ENCODE measurements around the gene JAKMIP3. TPM values are rescaled to one million over a fixed set of nuclear protein-coding genes. Genes with fewer than 3 reads are reported as not detected.

Gene JAKMIP3
- total RNA-seq, 1 experiment from 2014 or later, result 0.16 TPM

DNA sequence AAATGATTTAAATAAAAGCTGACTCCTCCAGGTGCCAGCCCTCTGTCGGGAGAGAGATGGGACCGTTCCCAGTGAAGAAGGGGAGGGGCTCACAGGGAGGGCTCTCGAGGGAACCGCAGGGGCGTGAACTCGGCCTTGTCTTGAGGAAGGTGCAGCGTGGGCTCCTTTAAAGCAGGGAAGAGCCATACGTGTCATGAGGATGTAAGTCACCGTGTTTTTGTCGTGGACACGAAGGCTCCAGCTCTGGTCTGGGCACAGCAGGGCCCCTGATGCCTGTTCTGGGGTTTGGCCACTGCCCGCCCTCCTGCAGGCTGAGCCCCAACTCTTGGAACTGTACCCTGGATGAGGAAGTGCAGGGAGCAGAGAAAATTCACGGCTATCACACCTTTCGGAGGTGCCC is 45.0 kb downstream of the JAKMIP3 start:
- no peaks in the 10 kb centered on the region for H3K9me3 ChIP-seq (replicated peaks)
- H3K27me3 ChIP-seq (replicated peaks), result no peaks in the 10 kb centered on the region; the same call in 1 of the 2 replicates
- DNase-seq (ENCODE audit: low read depth in 1 of 2, low spot score in 2 of 2), result peak in 1 of 2 experiments; percentile 26
- H3K36me3 ChIP-seq, result no peaks in the 10 kb centered on the region
- no peaks in the 10 kb centered on the region for H3K4me1 ChIP-seq (replicated peaks)
- no peak overlapping the region for H3K4me3 ChIP-seq
- H3K27ac ChIP-seq, result no peak overlapping the region

DNA sequence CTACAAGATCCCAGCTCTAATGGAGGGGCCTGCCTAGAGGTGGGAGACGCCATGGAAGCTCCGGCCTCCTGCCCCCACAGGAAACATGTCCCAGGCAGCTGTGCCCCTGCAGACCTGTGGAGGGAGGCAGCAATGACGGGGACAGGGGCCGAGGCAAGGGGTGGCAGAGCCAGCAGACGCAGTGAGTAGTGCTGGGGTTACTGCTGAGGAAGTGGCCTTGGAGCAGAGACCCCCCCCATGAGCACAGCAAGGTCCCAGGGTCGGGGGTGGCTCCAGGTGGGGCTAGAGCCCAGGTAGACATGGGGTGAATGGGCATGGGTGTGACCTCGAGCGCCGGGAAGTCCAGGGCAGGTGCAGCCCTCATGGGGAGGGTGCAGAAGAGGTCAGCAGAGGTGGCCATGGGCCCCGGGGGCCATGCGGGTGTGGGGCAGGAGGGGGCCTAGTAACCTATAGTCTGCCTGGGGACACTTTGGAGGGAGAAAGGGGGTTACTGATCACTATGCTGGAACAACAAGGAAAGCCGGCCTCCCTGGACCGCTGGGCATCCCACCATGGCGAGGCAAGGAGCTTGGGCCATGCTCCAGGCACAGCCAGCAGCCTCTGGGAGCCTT is 45.5 kb downstream of the JAKMIP3 start:
- Histone ChIP-seq H3K36me3 (no peaks in the 10 kb centered on the region), H3K9me3 (replicated peaks) (no peaks in the 10 kb centered on the region), H3K4me1 (replicated peaks) (no peaks in the 10 kb centered on the region), H3K27ac (no peak overlapping the region), H3K4me3 (no peak overlapping the region), H3K27me3 (replicated peaks) (no peaks in the 10 kb centered on the region; the same call in 1 of the 2 replicates)
- peak in 1 of 2 experiments; percentile 36 for DNase-seq (ENCODE audit: low read depth in 1 of 2, low spot score in 2 of 2)

DNA sequence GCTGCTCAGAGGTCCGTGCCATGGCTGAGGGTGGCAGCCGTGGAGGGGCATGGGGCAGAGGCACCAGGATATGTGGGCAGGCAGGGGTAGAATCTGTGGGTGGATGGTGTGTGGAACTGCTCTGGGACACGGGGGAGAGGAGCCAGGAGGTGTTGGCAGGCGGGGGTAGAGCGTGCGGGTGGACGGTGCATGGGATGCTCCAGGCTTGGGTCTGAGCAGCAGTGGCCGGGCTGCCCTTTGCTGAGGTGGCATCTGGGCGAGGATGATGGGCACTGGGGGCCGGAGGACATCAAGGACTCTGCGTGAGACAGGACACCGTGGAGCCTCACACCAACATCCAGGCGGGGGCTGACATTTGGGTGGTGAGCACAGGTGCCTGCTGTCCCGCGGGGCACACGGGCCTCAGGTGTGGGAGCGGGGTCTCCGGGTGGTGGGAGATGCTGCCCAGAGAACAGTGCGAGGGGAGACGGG is 46.2 kb downstream of the JAKMIP3 start:
- H3K4me3 ChIP-seq, result no peak overlapping the region
- H3K27me3 ChIP-seq (replicated peaks), result no peaks in the 10 kb centered on the region; the same call in 1 of the 2 replicates
- H3K27ac ChIP-seq, result no peak overlapping the region
- H3K9me3 ChIP-seq (replicated peaks), result no peaks in the 10 kb centered on the region
- H3K36me3 ChIP-seq, result no peaks in the 10 kb centered on the region
- H3K4me1 ChIP-seq (replicated peaks), result no peaks in the 10 kb centered on the region
- peak in 1 of 2 experiments; percentile 38 for DNase-seq (ENCODE audit: low read depth in 1 of 2, low spot score in 2 of 2)

DNA sequence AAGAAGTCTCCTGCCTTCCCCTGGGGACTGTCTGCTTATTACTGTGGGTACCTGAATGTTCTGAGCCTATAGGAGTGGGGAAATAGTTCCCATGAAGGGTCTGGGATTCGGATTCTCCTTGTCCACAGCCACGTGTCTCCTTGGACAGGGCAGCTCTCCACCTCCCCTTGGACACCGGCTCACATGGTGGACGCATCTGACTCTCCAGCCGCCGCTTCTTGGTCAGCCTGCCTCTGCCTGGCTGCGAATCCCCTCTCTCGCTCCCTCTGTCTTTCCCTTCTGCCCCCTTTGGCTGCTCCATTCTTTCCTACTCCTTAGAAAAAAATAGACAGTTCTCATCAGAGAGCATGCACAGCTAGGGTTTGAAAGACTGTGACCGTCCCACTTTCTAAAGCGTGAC is 46.9 kb downstream of the JAKMIP3 start:
- DNase-seq (ENCODE audit: low read depth in 1 of 2, low spot score in 2 of 2), result peak in 1 of 2 experiments; percentile 25
- Histone ChIP-seq H3K4me3 (no peak overlapping the region), H3K4me1 (replicated peaks) (no peaks in the 10 kb centered on the region), H3K27ac (no peak overlapping the region), H3K9me3 (replicated peaks) (no peaks in the 10 kb centered on the region), H3K27me3 (replicated peaks) (no peaks in the 10 kb centered on the region; the same call in 1 of the 2 replicates), H3K36me3 (no peaks in the 10 kb centered on the region)

DNA sequence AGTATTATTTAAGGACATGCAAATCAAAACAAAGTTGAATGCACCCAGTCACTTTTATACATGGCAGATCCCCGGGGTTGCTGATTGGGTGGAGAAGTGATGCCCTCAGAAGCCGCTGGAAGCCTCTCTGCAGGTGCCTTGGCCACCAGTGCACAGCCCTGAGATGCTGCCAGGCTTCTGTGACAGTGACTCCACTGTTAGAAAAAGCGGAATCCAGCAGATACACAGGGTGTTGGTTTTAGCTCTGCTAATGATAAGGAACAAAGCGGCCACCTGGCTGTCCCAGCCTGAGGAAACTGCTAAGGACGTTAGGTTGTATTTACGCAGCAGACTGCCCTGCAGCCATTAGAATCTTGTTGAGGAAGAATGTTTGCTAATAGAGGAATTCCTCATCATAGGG is 47.5 kb downstream of the JAKMIP3 start:
- Histone ChIP-seq H3K36me3 (no peaks in the 10 kb centered on the region), H3K4me1 (replicated peaks) (no peaks in the 10 kb centered on the region)
- peak in 1 of 2 experiments; percentile 16 for DNase-seq (ENCODE audit: low read depth in 1 of 2, low spot score in 2 of 2)

DNA sequence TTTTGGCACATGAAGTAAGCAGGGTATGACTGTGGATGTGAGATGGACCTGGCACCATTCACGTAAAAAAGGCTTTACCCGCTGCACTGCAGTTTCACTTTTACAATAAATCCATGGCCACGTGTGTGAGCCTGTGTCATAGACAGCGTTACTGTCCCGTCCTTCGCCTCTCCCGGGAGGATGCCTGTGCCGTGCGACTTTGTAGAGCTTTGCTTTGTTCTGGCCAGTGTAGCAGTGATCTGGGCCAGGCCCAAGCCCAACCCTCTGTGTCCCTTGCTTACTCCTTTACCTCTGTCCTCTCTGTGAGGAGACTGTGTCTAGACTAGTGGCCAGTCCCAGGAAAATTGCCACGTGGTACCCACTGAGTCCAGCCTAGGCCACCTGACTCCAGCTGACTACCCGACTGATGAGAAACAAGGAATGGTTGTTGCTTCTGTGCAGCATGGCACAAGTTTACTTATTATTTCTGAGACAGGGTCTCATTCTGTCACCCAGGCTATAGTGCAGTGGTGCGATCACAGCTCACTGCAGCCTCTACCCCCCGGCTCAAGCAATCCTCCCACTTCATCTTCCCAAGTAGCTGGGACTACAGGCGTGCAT is 48.1 kb downstream of the JAKMIP3 start:
- H3K36me3 ChIP-seq, result no peaks in the 10 kb centered on the region

More for the DNA sequence above, 47.5 kb downstream of the JAKMIP3 start:
- Histone ChIP-seq H3K9me3 (replicated peaks) (no peaks in the 10 kb centered on the region), H3K27me3 (replicated peaks) (no peaks in the 10 kb centered on the region; the same call in 1 of the 2 replicates), H3K4me3 (no peak overlapping the region), H3K27ac (no peak overlapping the region)

GRCh38 chr10:132114953-132115520 is 49.3 kb downstream of the JAKMIP3 start:
- H3K36me3 ChIP-seq, result no peaks in the 10 kb centered on the region
- no peak overlapping the region for H3K4me3 ChIP-seq
- H3K27me3 ChIP-seq (replicated peaks), result peaks cover 7% of the 10 kb centered on the region; the same call in 1 of the 2 replicates
- H3K27ac ChIP-seq, result no peak overlapping the region
- no peak for DNase-seq (ENCODE audit: low read depth in 1 of 2, low spot score in 2 of 2)
- no peaks in the 10 kb centered on the region for H3K9me3 ChIP-seq (replicated peaks)
- no peaks in the 10 kb centered on the region for H3K4me1 ChIP-seq (replicated peaks)

More for the DNA sequence above, 48.1 kb downstream of the JAKMIP3 start:
- Histone ChIP-seq H3K9me3 (replicated peaks) (no peaks in the 10 kb centered on the region), H3K4me1 (replicated peaks) (no peaks in the 10 kb centered on the region), H3K27ac (no peak overlapping the region), H3K27me3 (replicated peaks) (no peaks in the 10 kb centered on the region; the same call in 1 of the 2 replicates), H3K4me3 (no peak overlapping the region)
- peak in 1 of 2 experiments; percentile 35 for DNase-seq (ENCODE audit: low read depth in 1 of 2, low spot score in 2 of 2)

Other genes starting within 250 kb of the JAKMIP3 start
- gene PPP2R2D, start 164.9 kb upstream of the JAKMIP3 start, total RNA-seq (2014; rRNA removed; shearing (Covaris generic)), result 25.2 and 29.2 TPM in 2 replicates
- gene BNIP3, start 84.0 kb upstream of the JAKMIP3 start, total RNA-seq (2014; rRNA removed; shearing (Covaris generic)), result 145 and 166 TPM in 2 replicates
- gene DPYSL4, start 121.0 kb downstream of the JAKMIP3 start, total RNA-seq (2014; rRNA removed; shearing (Covaris generic)), result 1.3 TPM in 1 of 2 replicates, not detected in the other
- gene STK32C, start 242.0 kb downstream of the JAKMIP3 start, total RNA-seq (2014; rRNA removed; shearing (Covaris generic)), result 5.5 and 13.4 TPM in 2 replicates

Data from SJSA1 (cell line).